ENCODE results near the gene RGS6.

The RGS6 gene

DNA sequence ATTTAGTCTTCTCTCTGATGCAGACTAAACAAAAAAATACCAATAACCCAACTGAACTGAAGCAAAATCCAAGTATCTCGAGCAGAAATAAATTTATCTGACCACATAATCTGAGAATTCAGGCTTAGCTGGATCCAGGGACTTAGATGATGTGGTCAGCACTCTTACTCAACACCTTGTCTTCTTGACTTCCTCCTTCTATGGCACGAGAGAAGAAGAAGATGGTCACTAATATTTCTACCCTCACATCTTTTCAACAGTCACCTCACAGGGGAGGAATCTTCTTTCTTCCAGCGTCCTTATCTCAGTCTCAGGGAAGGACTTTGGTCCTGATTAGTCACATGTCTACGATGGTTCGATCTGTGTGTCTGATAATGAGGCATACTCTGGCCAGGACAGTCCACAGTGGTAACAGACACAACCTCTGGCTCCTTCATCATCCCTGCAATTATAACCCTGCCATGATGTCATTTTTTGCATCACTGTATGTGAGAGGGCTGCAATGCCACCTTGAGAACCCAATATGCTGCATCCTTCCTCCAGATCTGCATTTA is 15.8 kb downstream of the RGS6 start:
- no peak for DNase-seq (ENCODE audit: low read depth)

GRCh38 chr14:71952381-71953363 is 20.4 kb downstream of the RGS6 start:
- no peak for DNase-seq (ENCODE audit: low read depth)

GRCh38 chr14:71956920-71957563 is 24.8 kb downstream of the RGS6 start:
- no peak for DNase-seq (ENCODE audit: low read depth)

DNA sequence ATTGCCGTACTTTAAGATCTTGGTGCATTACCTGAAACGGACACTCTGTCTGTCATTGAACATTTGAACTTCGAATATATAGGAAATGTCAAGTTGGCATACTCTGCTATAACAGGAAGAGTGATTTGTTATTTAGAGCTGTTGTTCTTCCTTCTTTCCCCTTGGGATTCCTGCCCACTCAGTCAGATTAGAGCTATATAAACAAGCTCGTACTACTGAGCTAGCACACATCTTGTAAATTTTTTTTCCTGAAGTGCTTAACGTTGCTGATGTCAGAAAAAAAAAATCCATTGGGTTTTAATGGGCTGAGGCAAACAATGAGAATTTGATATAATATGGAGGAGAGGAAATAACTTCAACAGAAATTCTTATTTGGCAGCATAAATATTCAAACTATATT is 26.8 kb downstream of the RGS6 start:
- no peak for DNase-seq (ENCODE audit: low read depth)

GRCh38 chr14:71960494-71961353 is 28.5 kb downstream of the RGS6 start:
- no peak for DNase-seq (ENCODE audit: low read depth)

DNA sequence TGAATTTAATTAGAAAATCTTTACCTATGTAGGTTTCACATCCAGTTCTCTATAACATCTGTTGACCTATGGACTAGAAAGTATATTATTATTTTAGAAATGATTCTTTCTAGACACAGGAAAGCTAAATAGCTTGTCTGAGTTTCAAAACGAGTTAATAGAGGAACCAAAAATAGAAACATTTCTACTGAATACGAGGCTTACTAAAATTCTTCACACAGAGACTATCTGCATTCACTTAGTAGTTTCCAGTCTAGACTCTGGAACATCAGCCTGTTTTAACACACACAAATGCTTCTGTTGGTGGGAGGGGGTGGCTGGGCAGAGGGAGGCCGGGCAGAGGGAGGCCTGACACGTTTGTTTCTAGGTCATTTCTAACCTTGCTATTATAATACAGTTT is 29.7 kb downstream of the RGS6 start:
- no peak for DNase-seq (ENCODE audit: low read depth)

- DNase-seq (ENCODE audit: low read depth), result no peak
These were observed 32.5 kb downstream of the RGS6 start for GRCh38 chr14:71964716-71965115.

- DNase-seq (ENCODE audit: low read depth), result no peak
These were observed 34.3 kb downstream of the RGS6 start for GRCh38 chr14:71966528-71966927.

- DNase-seq (ENCODE audit: low read depth), result no peak
These were observed 35.5 kb downstream of the RGS6 start for GRCh38 chr14:71967704-71968103.

- DNase-seq (ENCODE audit: low read depth), result no peak
These were observed 38.0 kb downstream of the RGS6 start for GRCh38 chr14:71970272-71970671.

GRCh38 chr14:71985538-71986189 is 53.4 kb downstream of the RGS6 start:
- no peak for DNase-seq (ENCODE audit: low read depth)

GRCh38 chr14:71988476-71988875 is 56.2 kb downstream of the RGS6 start:
- DNase-seq (ENCODE audit: low read depth), result no peak

GRCh38 chr14:71988939-71989338 is 56.7 kb downstream of the RGS6 start:
- no peak for DNase-seq (ENCODE audit: low read depth)

DNA sequence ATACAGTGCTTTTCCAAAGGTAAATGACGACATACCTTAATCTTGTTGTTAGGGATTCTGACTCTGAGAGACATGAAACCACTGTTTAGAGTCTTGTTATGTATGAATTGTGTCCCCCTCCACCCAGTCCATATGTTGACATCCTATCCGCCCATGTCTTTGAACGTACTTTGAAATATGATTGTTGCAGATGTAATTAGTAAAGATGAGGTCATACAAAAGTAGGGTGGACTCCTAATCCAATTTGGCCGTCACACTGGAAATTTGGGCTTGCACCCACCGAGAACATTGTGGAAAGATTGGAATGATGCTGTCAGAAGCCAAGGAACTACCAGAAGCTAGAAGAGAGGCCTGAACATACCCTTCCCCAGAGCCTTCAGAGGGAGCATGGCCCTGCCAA is 62.2 kb downstream of the RGS6 start:
- no peak for DNase-seq (ENCODE audit: low read depth)

- no peak for DNase-seq (ENCODE audit: low read depth)
These were observed 63.5 kb downstream of the RGS6 start for GRCh38 chr14:71995741-71996140.

DNA sequence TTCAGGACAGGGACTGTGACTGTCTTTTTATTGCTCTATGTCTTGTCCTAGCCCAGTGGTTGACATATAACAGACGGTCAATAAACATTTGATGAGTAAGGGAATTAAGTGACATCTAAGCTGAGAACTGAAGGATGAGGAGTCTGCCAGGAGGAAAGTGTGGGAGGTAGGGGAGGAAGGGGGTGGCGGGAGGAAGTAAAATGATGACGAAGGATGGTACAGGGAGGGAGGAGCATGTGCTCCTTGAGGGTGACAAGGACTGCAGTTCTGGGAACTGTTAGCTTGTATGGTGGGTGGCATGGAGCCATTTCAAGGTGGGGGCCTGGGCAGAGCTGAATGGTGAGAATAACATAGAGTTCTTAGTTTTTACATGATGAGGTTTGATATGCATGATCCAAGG is 64.4 kb downstream of the RGS6 start:
- no peak for DNase-seq (ENCODE audit: low read depth)

DNA sequence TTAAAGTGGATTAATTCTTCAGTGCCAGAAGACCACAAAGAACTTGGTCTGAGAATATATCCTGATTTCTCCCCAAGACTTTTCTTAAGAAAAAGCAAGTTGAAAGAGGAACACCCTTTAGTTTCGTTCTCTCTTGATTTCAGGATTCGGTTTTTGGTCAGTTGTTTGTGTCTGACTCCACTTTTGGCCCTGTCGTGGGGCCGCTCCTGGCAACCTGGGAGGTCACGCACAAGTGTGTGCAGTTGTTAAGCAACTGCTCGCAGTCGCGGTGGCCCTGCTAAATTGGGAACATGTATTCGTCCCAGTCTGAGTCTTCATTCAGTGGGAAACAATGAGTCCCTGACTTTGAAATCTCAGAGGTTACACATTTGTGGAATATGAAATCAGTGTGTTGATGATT is 68.7 kb downstream of the RGS6 start:
- DNase-seq (ENCODE audit: low read depth), result no peak

DNA sequence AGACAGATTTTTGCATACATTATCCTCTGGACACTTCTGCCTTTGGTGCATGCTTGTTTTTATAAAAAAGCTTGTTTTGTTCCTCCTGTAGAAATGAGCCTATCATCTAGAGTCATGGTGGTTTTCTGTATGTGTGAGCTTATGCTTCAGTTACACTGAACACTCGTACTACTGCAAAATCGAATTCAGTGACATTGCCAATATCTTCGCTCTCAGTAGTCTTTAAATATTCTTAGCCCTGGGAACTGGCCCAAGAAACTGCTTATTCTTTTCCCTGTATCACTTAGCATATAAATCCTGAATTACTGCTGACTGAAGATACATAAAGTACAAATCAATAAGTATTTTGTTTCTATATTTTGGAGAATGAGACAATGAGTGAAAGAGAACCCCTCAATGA is 70.5 kb downstream of the RGS6 start:
- DNase-seq (ENCODE audit: low read depth), result no peak

GRCh38 chr14:72008666-72009065 is 76.4 kb downstream of the RGS6 start:
- no peak for DNase-seq (ENCODE audit: low read depth)

GRCh38 chr14:72010474-72010873 is 78.2 kb downstream of the RGS6 start:
- no peak for DNase-seq (ENCODE audit: low read depth)

DNA sequence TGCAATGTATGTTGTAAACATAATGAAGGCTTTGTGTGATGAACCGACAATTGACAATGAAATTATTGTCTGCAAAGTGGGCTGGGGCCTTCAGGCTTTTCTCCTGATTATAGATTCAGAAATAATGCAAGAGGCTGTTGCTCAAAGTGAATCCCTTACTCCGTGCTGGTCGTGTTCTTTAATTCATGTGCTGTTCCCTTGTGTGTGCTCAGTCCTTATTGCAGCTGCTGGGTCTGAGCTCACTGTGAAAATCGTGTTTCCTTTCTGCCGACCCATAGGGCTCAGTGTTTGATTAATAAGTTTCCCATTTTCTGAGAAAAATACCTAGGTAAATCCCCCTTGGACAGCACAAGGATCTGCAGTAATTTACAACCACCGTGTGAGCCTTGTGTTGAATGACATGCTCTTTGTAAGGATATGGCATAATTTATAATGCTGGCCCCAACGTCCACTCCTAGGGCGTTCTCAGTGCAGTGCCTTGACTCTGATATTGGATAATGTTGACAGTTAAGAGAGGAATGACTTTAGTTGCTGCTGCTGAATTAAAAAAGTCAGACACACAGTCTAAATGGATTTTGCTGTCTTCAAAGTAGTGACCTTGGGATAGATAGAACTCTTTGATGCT is 81.6 kb downstream of the RGS6 start:
- no peak for DNase-seq (ENCODE audit: low read depth)
